H9 (cell line): Measurements from ENCODE around the gene TBC1D5. TPM values are rescaled to one million over a fixed set of nuclear protein-coding genes. Genes with fewer than 3 reads are reported as not detected.

Source experiments
- DNase-seq: peaks from one replicate; pipeline ENCODE4 v3.0.0-alpha.2; 2017
- H2AFZ ChIP-seq: one replicate; pipeline ENCODE4 v1.6.1; 2013; ENCODE audit warnings: mild to moderate bottlenecking, low read length, control low read depth, moderate library complexity
- H2AK5ac ChIP-seq: 2 replicates; pipeline ENCODE4 v1.6.1; 2013; ENCODE audit warnings: low read length, control low read depth, mixed read lengths; ENCODE audit not compliant: insufficient read length
- H2BK120ac ChIP-seq: one replicate; pipeline ENCODE4 v1.6.1; 2013; ENCODE audit warnings: low read depth, mild to moderate bottlenecking, low read length, control low read depth, inconsistent platforms; ENCODE audit not compliant: poor library complexity, severe bottlenecking
- H2BK12ac ChIP-seq: 2 replicates; pipeline ENCODE4 v1.6.1; 2013; ENCODE audit warnings: low read length, control low read depth, mixed read lengths, low read depth; ENCODE audit not compliant: insufficient read length
- H2BK15ac ChIP-seq: 2 replicates; pipeline ENCODE4 v1.6.1; 2013; ENCODE audit warnings: low read depth, low read length, control low read depth
- H2BK20ac ChIP-seq: one replicate; pipeline ENCODE4 v1.6.1; 2013; ENCODE audit warnings: low read depth, mild to moderate bottlenecking, low read length, control low read depth, inconsistent platforms; ENCODE audit not compliant: poor library complexity, severe bottlenecking
- H2BK5ac ChIP-seq: 2 replicates; pipeline ENCODE4 v1.6.1; 2013; ENCODE audit warnings: low read length, control low read depth, mixed read lengths; ENCODE audit not compliant: insufficient read length
- H3K14ac ChIP-seq: 2 replicates; pipeline ENCODE4 v1.6.1; 2013; ENCODE audit warnings: low read length, control low read depth; ENCODE audit not compliant: insufficient read depth
- H3K18ac ChIP-seq: 2 replicates; pipeline ENCODE4 v1.6.1; 2013; ENCODE audit warnings: low read depth, mild to moderate bottlenecking, mixed read lengths, low read length, control low read depth; ENCODE audit not compliant: insufficient read length
- H3K23ac ChIP-seq: 2 replicates; pipeline ENCODE4 v1.6.1; 2013; ENCODE audit warnings: low read length, control low read depth, mixed read lengths, low read depth; ENCODE audit not compliant: insufficient read length
- H3K23me2 ChIP-seq: 2 replicates; pipeline ENCODE4 v1.6.1; 2013; ENCODE audit warnings: low read depth, mild to moderate bottlenecking, mixed read lengths, low read length, control low read depth; ENCODE audit not compliant: insufficient read length, poor library complexity, severe bottlenecking
- H3K27ac ChIP-seq: 2 replicates; pipeline ENCODE4 v1.5.1; 2013; ENCODE audit warnings: low read length, control low read depth, mixed read lengths, low read depth; ENCODE audit not compliant: insufficient read length
- H3K27me3 ChIP-seq: 2 replicates; pipeline ENCODE4 v1.6.1; 2013; ENCODE audit warnings: low read length, control low read depth, inconsistent platforms; ENCODE audit not compliant: insufficient read depth
- H3K4ac ChIP-seq: 2 replicates; pipeline ENCODE4 v1.6.1; 2013; ENCODE audit warnings: low read depth, mild to moderate bottlenecking, control low read depth, inconsistent platforms, low read length, moderate library complexity
- H3K4me1 ChIP-seq: 2 replicates; pipeline ENCODE4 v1.6.1; 2013; ENCODE audit warnings: low read length, control low read depth, inconsistent platforms; ENCODE audit not compliant: insufficient read depth
- H3K4me2 ChIP-seq: 2 replicates; pipeline ENCODE4 v1.6.1; 2013; ENCODE audit warnings: low read length, control low read depth, mixed read lengths; ENCODE audit not compliant: insufficient read length, insufficient read depth
- H3K56ac ChIP-seq: 2 replicates; pipeline ENCODE4 v1.6.1; 2013; ENCODE audit warnings: low read depth, mild to moderate bottlenecking, mixed read lengths, low read length, control low read depth; ENCODE audit not compliant: insufficient read length
- H3K79me1 ChIP-seq: 2 replicates; pipeline ENCODE4 v1.6.1; 2013; ENCODE audit warnings: low read depth, mild to moderate bottlenecking, moderate library complexity, low read length, control low read depth, inconsistent platforms; ENCODE audit not compliant: insufficient read depth, poor library complexity, severe bottlenecking
- H3K79me2 ChIP-seq: 2 replicates; pipeline ENCODE4 v1.6.1; 2013; ENCODE audit warnings: low read length, control low read depth, inconsistent platforms; ENCODE audit not compliant: insufficient read depth
- H3K9ac ChIP-seq: 2 replicates; pipeline ENCODE4 v1.6.1; 2013; ENCODE audit warnings: low read length, control low read depth, mixed read lengths; ENCODE audit not compliant: insufficient read length; ENCODE audit errors: extremely low read depth
- H3K9me3 ChIP-seq: one replicate; pipeline ENCODE4 v1.6.1; 2013; ENCODE audit warnings: low read depth, low read length, inconsistent platforms; ENCODE audit not compliant: control insufficient read depth
- H3T11ph ChIP-seq: one replicate; pipeline ENCODE4 v1.6.1; 2013; ENCODE audit warnings: mild to moderate bottlenecking, low read length, control low read depth, inconsistent platforms
- H4K20me1 ChIP-seq: one replicate; pipeline ENCODE4 v1.6.1; 2013; ENCODE audit not compliant: control insufficient read depth, insufficient read length, insufficient read depth
- H4K5ac ChIP-seq: 2 replicates; pipeline ENCODE4 v1.6.1; 2013; ENCODE audit warnings: low read depth, mild to moderate bottlenecking, mixed read lengths, low read length, control low read depth; ENCODE audit not compliant: insufficient read length
- H4K8ac ChIP-seq: replicated peaks from 2 replicates; pipeline ENCODE4 v1.6.1; 2013; ENCODE audit warnings: low read length, control low read depth, mixed read lengths, low read depth; ENCODE audit not compliant: insufficient read length
- H4K91ac ChIP-seq: 2 replicates; pipeline ENCODE4 v1.6.1; 2013; ENCODE audit warnings: low read depth, mild to moderate bottlenecking, moderate library complexity, mixed read lengths, low read length, control low read depth; ENCODE audit not compliant: insufficient read length
- H3K27ac Mint-ChIP-seq, 3 experiments: 2 replicates in 2 of 3; 3 replicates in 1 of 3; pipeline ENCODE4 v1.8.0; 2020 to 2021; ENCODE audit warnings: mixed read lengths in 3 of 3, mild to moderate bottlenecking in 1 of 3, moderate library complexity in 1 of 3
- H3K27me3 Mint-ChIP-seq: 2 replicates; pipeline ENCODE4 v1.8.0; 2021; ENCODE audit warnings: low read depth, mild to moderate bottlenecking, moderate library complexity, mixed read lengths
- H3K36me3 Mint-ChIP-seq, 3 experiments: 2 replicates in 2 of 3; 3 replicates in 1 of 3; pipeline ENCODE4 v1.8.0; 2020 to 2021; ENCODE audit warnings: low read depth in 3 of 3, mixed read lengths in 3 of 3; ENCODE audit not compliant: insufficient read depth in 1 of 3
- H3K4me1 Mint-ChIP-seq, 2 experiments: 2 replicates each; pipeline ENCODE4 v1.8.0; 2020; ENCODE audit warnings: mixed read lengths in 2 of 2
- H3K4me3 Mint-ChIP-seq, 2 experiments: 2 replicates in 1 of 2; 3 replicates in 1 of 2; pipeline ENCODE4 v1.8.0; 2020 to 2021; ENCODE audit warnings: mild to moderate bottlenecking in 2 of 2, mixed read lengths in 2 of 2, moderate library complexity in 1 of 2
- H3K9me3 Mint-ChIP-seq, 2 experiments: 2 replicates in 1 of 2; 3 replicates in 1 of 2; pipeline ENCODE4 v1.8.0; 2020; ENCODE audit warnings: mild to moderate bottlenecking in 2 of 2, mixed read lengths in 2 of 2, moderate library complexity in 1 of 2
- CTCF ChIP-seq: fragments of 200-600 bp; sonication (generic); conservative IDR thresholded peaks from 3 replicates; pipeline ENCODE4 v1.8.0; 2021; ENCODE audit warnings: antibody characterized with exemption, mild to moderate bottlenecking
- WGBS: extraction: QIAGEN DNeasy Blood & Tissue Kit; methylation state at CpG from one replicate; pipeline ENCODE4 v1.1.7; 2013; ENCODE audit warnings: missing lambda C conversion rate, low lambda C conversion rate, mixed read lengths; ENCODE audit not compliant: insufficient read length; ENCODE audit errors: extremely low coverage; 5-methylcytosine and 5-hydroxymethylcytosine counted together
- total RNA-seq: library from RNA; stranded (reverse); gene quantifications from 2 replicates; pipeline ENCODE4 v1.2.1, GENCODE V29; 2021

TBC1D5 gene
- total RNA-seq, 1 experiment from 2014 or later = 25.0 TPM

DNA sequence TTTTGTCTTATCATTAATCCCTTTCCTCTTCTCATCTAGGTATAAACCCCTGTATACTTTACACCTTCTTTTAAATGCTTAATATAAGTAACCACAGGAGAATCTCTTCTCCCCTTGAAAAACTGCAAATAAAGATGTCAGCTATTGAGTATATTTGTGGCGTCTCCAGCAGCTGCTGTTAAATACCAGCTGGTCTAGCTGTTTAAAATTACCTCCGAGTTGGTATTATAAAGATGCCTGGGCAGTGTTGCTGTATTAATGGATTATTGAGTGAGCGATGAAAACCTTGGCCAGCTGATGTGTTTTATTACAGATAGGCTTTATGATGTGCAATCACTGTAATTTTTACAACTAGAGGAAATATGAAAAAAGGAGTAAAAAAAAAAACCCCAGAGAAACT is 388.1 kb downstream of the TBC1D5 start:
- H3K4me1 ChIP-seq = 0 out of 2 replicates have a peak, but pooled peaks cover 3% of the 10 kb centered on the region
- H3K4ac ChIP-seq = no peak overlapping the region
- H2AFZ ChIP-seq = no peak overlapping the region
- TF ChIP-seq CTCF = no peak
- DNase-seq = no peak
- H2BK5ac ChIP-seq = no peak overlapping the region
- Mint-ChIP-seq H3K4me3 (no peak overlapping the region), H3K27ac (no peak overlapping the region), H3K36me3 (no peaks in the 10 kb centered on the region), H3K4me1 (peaks cover 16 to 20% of the 10 kb centered on the region in 2 experiments), H3K27me3 (no peaks in the 10 kb centered on the region), H3K9me3 (no peaks in the 10 kb centered on the region)
- no peak overlapping the region for H3K14ac ChIP-seq
- no peak overlapping the region for H3K27ac ChIP-seq
- H3K56ac ChIP-seq = no peak overlapping the region
- H3K18ac ChIP-seq = no peak overlapping the region
- no peak overlapping the region for H2BK12ac ChIP-seq
- no peaks in the 10 kb centered on the region for H3K79me1 ChIP-seq
- H3T11ph ChIP-seq = no peak overlapping the region
- H2AK5ac ChIP-seq = no peak overlapping the region
- H4K8ac ChIP-seq = no peak overlapping the region
- H3K79me2 ChIP-seq = no peaks in the 10 kb centered on the region
- H4K91ac ChIP-seq = no peak overlapping the region
- H3K23ac ChIP-seq = no peak overlapping the region
- H2BK20ac ChIP-seq = no peak overlapping the region
- H2BK120ac ChIP-seq = no peak overlapping the region
- H3K23me2 ChIP-seq = no peaks in the 10 kb centered on the region
- H2BK15ac ChIP-seq = no peak overlapping the region
- H3K27me3 ChIP-seq = no peaks in the 10 kb centered on the region
- H4K5ac ChIP-seq = no peak overlapping the region
- H3K9me3 ChIP-seq = no peaks in the 10 kb centered on the region
- no peaks in the 10 kb centered on the region for H4K20me1 ChIP-seq
- no peak overlapping the region for H3K9ac ChIP-seq
- no CpG with 5 or more reads among the region's 3 CpGs for WGBS
- H3K4me2 ChIP-seq = no peak overlapping the region
